ENCODE results near the gene ARHGAP23.

ARHGAP23 gene

DNA sequence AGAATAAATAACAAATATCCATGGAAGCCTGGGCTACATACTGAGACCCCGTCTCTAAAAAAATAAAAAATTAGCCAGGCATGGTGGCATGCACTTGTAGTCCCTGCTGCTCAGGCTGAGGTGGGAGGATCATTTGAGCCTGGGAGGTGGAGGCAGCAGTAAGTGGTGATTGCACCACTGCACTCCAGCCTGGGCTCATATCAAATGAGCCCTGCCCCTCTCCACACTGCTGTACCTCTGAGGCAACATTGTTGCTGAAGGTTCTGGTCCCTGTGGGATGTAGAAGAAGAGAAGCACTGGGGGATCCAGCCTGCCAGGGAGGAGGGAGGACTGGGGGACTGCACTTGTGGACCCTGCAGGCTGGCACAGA is 11.4 kb upstream of the ARHGAP23 start:
- Histone ChIP-seq H3K4me3 (ENCODE audit: control insufficient read depth in 1 of 7, extremely low read depth in 1 of 7, insufficient read depth in 4 of 7, low read depth in 2 of 7, low read length in 6 of 7) (no peak overlapping the region), H3K4me1 (ENCODE audit: control extremely low read depth in 1 of 4, control insufficient read depth in 4 of 4, insufficient read depth in 4 of 4, low read length in 3 of 4) (peaks cover 0 to 31% (median 23%) of the 10 kb centered on the region in 4 experiments), H3K27ac (ENCODE audit: insufficient read depth in 1 of 2, low read depth in 1 of 2, low read length in 2 of 2, poor library complexity in 1 of 2, severe bottlenecking in 2 of 2) (no peak overlapping the region), H3K9me3 (ENCODE audit: control extremely low read depth in 1 of 5, control insufficient read depth in 4 of 5, insufficient read depth in 2 of 5, low read depth in 1 of 5, low read length in 4 of 5) (no peaks in the 10 kb centered on the region), H3K27me3 (replicated peaks in 2 of 5; ENCODE audit: control insufficient read depth in 4 of 5, insufficient read depth in 5 of 5, low read length in 4 of 5) (peaks cover 0 to 47% (median 27%) of the 10 kb centered on the region in 5 experiments), H3K36me3 (ENCODE audit: control insufficient read depth in 4 of 4, insufficient read depth in 4 of 4, low read length in 3 of 4) (no peaks in the 10 kb centered on the region)
- DNase-seq, result no peak
- CTCF ChIA-PET, result interaction anchor here (1.0 to 12.0 kb wide), 4 partner anchors 9 to 77 kb away, joined by 3 to 132 read pairs (median 4); partner anchors contain the start of gene GPR179
- WGBS (ENCODE audit: insufficient coverage), result 100% methylated on average over 1 of the region's 1 CpG
- POLR2A ChIA-PET, result no interaction called here

DNA sequence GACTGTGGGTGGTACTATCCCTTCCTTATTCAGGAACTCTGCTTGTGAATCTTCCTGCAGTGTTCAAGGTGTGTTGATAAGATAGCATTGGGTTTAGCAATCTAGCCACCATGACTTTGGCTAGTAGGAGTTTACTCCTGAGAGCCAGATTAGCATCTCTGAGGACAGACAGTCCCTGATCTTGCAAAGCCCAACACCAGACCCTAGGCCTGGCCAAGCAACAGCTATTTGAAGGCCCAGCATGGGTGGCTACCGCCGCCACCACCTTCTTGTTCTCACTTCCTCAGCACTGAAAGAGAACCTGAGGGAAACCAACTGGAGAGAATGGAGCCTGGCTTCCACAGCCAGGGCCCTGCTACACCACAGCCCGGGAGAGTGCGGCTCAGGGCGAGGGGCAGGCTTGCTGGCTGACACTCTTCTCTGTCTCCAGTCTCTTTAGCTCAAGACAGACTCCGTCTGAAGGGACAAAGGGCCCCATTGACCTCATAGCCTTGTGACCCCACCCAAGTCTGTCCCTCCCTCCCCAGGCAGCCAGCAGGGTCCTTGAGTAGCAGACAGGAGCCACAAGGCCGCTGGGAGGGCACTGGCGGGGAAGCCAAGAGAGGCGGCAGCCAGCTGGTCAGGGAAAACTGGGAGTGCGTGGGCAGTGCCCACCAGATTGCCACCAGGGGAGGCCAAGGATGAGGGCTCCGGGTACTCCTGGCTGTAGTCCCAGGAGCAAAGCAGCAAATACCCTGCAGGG is 10.9 kb upstream of the ARHGAP23 start:
- CTCF ChIA-PET, result interaction anchor here (1.6 to 12.0 kb wide), 2 partner anchors 68 to 70 kb away, joined by 4 to 132 read pairs; partner anchors contain the start of gene GPR179
- H3K4me1 ChIP-seq (ENCODE audit: control extremely low read depth in 1 of 4, control insufficient read depth in 4 of 4, insufficient read depth in 4 of 4, low read length in 3 of 4), result peaks cover 0 to 31% (median 23%) of the 10 kb centered on the region in 4 experiments
- peaks cover 3 to 50% (median 27%) of the 10 kb centered on the region in 5 experiments for H3K27me3 ChIP-seq (replicated peaks in 2 of 5; ENCODE audit: control insufficient read depth in 4 of 5, insufficient read depth in 5 of 5, low read length in 4 of 5)
- H3K36me3 ChIP-seq (ENCODE audit: control insufficient read depth in 4 of 4, insufficient read depth in 4 of 4, low read length in 3 of 4), result no peaks in the 10 kb centered on the region
- no peak overlapping the region for H3K4me3 ChIP-seq (ENCODE audit: control insufficient read depth in 1 of 7, extremely low read depth in 1 of 7, insufficient read depth in 4 of 7, low read depth in 2 of 7, low read length in 6 of 7)
- POLR2A ChIA-PET, result no interaction called here
- no peaks in the 10 kb centered on the region for H3K9me3 ChIP-seq (ENCODE audit: control extremely low read depth in 1 of 5, control insufficient read depth in 4 of 5, insufficient read depth in 2 of 5, low read depth in 1 of 5, low read length in 4 of 5)
- H3K27ac ChIP-seq (ENCODE audit: insufficient read depth in 1 of 2, low read depth in 1 of 2, low read length in 2 of 2, poor library complexity in 1 of 2, severe bottlenecking in 2 of 2), result no peak overlapping the region
- WGBS (ENCODE audit: insufficient coverage), result 82% methylated on average over 11 of the region's 11 CpGs
- DNase-seq, result no peak

DNA sequence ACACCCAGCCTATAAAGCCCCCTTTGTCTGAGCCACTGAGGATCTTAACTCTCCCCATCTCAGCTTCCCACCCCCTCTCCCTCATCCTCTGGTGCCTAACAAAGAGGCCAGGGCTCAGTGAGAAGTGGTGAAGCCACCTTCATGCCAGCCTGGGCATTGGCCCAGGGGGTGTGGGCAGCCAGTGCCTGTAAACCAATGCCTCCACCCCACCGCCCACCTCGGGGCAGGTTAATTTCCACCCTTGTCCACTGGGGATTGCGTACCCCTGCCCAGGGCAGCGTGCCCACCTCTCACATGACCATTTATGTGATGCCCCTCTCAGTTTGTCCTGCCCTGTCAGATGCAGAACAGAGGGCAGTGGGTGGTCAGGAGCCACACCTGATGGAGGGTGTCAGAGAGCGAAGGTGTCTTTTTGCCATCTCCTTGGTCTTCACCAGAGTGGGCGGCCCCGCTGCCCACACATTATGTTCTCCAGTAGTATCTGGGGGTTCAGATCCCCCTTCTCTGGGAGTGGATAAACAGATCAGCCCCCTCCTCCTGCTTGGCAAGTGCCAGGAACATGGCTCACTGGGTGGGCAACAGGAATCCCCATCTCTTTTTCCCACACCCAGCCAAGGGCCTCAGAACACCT is 10.1 kb upstream of the ARHGAP23 start:
- WGBS (ENCODE audit: insufficient coverage), result 94% methylated on average over 7 of the region's 7 CpGs
- POLR2A ChIA-PET, result no interaction called here
- Histone ChIP-seq H3K4me3 (ENCODE audit: control insufficient read depth in 1 of 7, extremely low read depth in 1 of 7, insufficient read depth in 4 of 7, low read depth in 2 of 7, low read length in 6 of 7) (no peak overlapping the region), H3K36me3 (ENCODE audit: control insufficient read depth in 4 of 4, insufficient read depth in 4 of 4, low read length in 3 of 4) (no peaks in the 10 kb centered on the region), H3K9me3 (ENCODE audit: control extremely low read depth in 1 of 5, control insufficient read depth in 4 of 5, insufficient read depth in 2 of 5, low read depth in 1 of 5, low read length in 4 of 5) (no peaks in the 10 kb centered on the region), H3K4me1 (ENCODE audit: control extremely low read depth in 1 of 4, control insufficient read depth in 4 of 4, insufficient read depth in 4 of 4, low read length in 3 of 4) (peaks cover 0 to 31% (median 23%) of the 10 kb centered on the region in 4 experiments), H3K27me3 (replicated peaks in 2 of 5; ENCODE audit: control insufficient read depth in 4 of 5, insufficient read depth in 5 of 5, low read length in 4 of 5) (peaks cover 3 to 50% (median 31%) of the 10 kb centered on the region in 5 experiments), H3K27ac (ENCODE audit: insufficient read depth in 1 of 2, low read depth in 1 of 2, low read length in 2 of 2, poor library complexity in 1 of 2, severe bottlenecking in 2 of 2) (no peak overlapping the region)
- no peak for DNase-seq
- CTCF ChIA-PET, result interaction anchor here (12.0 kb wide), 1 partner anchor 71 kb away, joined by 132 read pairs; the partner anchor contains the start of gene GPR179

GRCh38 chr17:38418693-38419507 is 9.4 kb upstream of the ARHGAP23 start:
- DNase-seq, result peak in 2 of 3 donors; percentile 62 to 74
- H3K27me3 ChIP-seq (replicated peaks in 2 of 5; ENCODE audit: control insufficient read depth in 4 of 5, insufficient read depth in 5 of 5, low read length in 4 of 5), result peaks cover 3 to 50% (median 31%) of the 10 kb centered on the region in 5 experiments
- no peak overlapping the region for H3K27ac ChIP-seq (ENCODE audit: insufficient read depth in 1 of 2, low read depth in 1 of 2, low read length in 2 of 2, poor library complexity in 1 of 2, severe bottlenecking in 2 of 2)
- H3K4me1 ChIP-seq (ENCODE audit: control extremely low read depth in 1 of 4, control insufficient read depth in 4 of 4, insufficient read depth in 4 of 4, low read length in 3 of 4), result peaks cover 0 to 31% (median 25%) of the 10 kb centered on the region in 4 experiments
- no peaks in the 10 kb centered on the region for H3K9me3 ChIP-seq (ENCODE audit: control extremely low read depth in 1 of 5, control insufficient read depth in 4 of 5, insufficient read depth in 2 of 5, low read depth in 1 of 5, low read length in 4 of 5)
- ChIA-PET POLR2A (interaction anchor here (1.0 kb wide), 1 partner anchor 67 kb away, joined by 3 read pairs; the partner anchor contains the start of gene SOCS7), CTCF (interaction anchor here (12.0 kb wide), 1 partner anchor 72 kb away, joined by 132 read pairs; the partner anchor contains the start of gene GPR179)
- 5% methylated on average over 29 of the region's 78 CpGs for WGBS (ENCODE audit: insufficient coverage)
- no peaks in the 10 kb centered on the region for H3K36me3 ChIP-seq (ENCODE audit: control insufficient read depth in 4 of 4, insufficient read depth in 4 of 4, low read length in 3 of 4)
- peak overlapping the region in 6 of 7 experiments; percentile 7 to 51 (median 42) for H3K4me3 ChIP-seq (ENCODE audit: control insufficient read depth in 1 of 7, extremely low read depth in 1 of 7, insufficient read depth in 4 of 7, low read depth in 2 of 7, low read length in 6 of 7)

GRCh38 chr17:38419508-38419981 is 8.7 kb upstream of the ARHGAP23 start:
- Histone ChIP-seq H3K36me3 (ENCODE audit: control insufficient read depth in 4 of 4, insufficient read depth in 4 of 4, low read length in 3 of 4) (no peaks in the 10 kb centered on the region), H3K27me3 (replicated peaks in 2 of 5; ENCODE audit: control insufficient read depth in 4 of 5, insufficient read depth in 5 of 5, low read length in 4 of 5) (peaks cover 3 to 50% (median 31%) of the 10 kb centered on the region in 5 experiments), H3K27ac (ENCODE audit: insufficient read depth in 1 of 2, low read depth in 1 of 2, low read length in 2 of 2, poor library complexity in 1 of 2, severe bottlenecking in 2 of 2) (no peak overlapping the region), H3K9me3 (ENCODE audit: control extremely low read depth in 1 of 5, control insufficient read depth in 4 of 5, insufficient read depth in 2 of 5, low read depth in 1 of 5, low read length in 4 of 5) (no peaks in the 10 kb centered on the region), H3K4me3 (ENCODE audit: control insufficient read depth in 1 of 7, extremely low read depth in 1 of 7, insufficient read depth in 4 of 7, low read depth in 2 of 7, low read length in 6 of 7) (peak overlapping the region in 4 of 7 experiments; percentile 11 to 51 (median 42)), H3K4me1 (ENCODE audit: control extremely low read depth in 1 of 4, control insufficient read depth in 4 of 4, insufficient read depth in 4 of 4, low read length in 3 of 4) (peaks cover 0 to 37% (median 30%) of the 10 kb centered on the region in 4 experiments)
- ChIA-PET POLR2A (interaction anchor here (1.0 kb wide), 1 partner anchor 68 kb away, joined by 3 read pairs; the partner anchor contains the start of gene SOCS7), CTCF (no interaction called here)
- no peak for DNase-seq
- WGBS (ENCODE audit: insufficient coverage), result 9% methylated on average over 4 of the region's 10 CpGs

DNA sequence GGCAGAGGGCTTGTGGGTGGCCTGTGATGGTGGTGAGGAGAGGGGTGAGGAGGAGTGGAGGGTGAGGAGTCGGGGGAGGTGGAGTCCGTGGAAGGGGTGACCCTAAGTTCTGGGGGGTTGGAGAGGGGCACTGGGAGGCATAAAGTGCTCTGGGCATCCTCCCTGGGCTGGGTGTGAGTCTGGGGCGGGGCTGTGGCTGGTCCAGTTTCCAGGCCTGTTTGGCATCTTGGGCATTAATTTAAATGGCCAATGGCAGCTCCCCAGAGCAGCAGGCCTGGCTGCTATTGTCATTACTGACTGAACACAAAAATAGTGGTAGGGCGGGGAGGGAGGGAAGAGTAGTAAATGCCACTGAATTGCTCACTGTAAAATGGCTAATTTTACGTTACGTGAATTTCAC is 7.7 kb upstream of the ARHGAP23 start:
- CTCF ChIA-PET, result interaction anchor here (5.4 to 5.5 kb wide), 2 partner anchors 22 to 64 kb away, joined by 35 to 47 read pairs; no protein-coding TSS in a partner anchor
- 100% methylated on average over 4 of the region's 6 CpGs for WGBS (ENCODE audit: insufficient coverage)
- no peak overlapping the region for H3K4me3 ChIP-seq (ENCODE audit: control insufficient read depth in 1 of 7, extremely low read depth in 1 of 7, insufficient read depth in 4 of 7, low read depth in 2 of 7, low read length in 6 of 7)

More for the DNA sequence above, 7.7 kb upstream of the ARHGAP23 start:
- Histone ChIP-seq H3K4me1 (ENCODE audit: control extremely low read depth in 1 of 4, control insufficient read depth in 4 of 4, insufficient read depth in 4 of 4, low read length in 3 of 4) (peaks cover 0 to 38% (median 31%) of the 10 kb centered on the region in 4 experiments), H3K36me3 (ENCODE audit: control insufficient read depth in 4 of 4, insufficient read depth in 4 of 4, low read length in 3 of 4) (no peaks in the 10 kb centered on the region), H3K27me3 (replicated peaks in 2 of 5; ENCODE audit: control insufficient read depth in 4 of 5, insufficient read depth in 5 of 5, low read length in 4 of 5) (peaks cover 3 to 50% (median 31%) of the 10 kb centered on the region in 5 experiments), H3K27ac (ENCODE audit: insufficient read depth in 1 of 2, low read depth in 1 of 2, low read length in 2 of 2, poor library complexity in 1 of 2, severe bottlenecking in 2 of 2) (no peak overlapping the region), H3K9me3 (ENCODE audit: control extremely low read depth in 1 of 5, control insufficient read depth in 4 of 5, insufficient read depth in 2 of 5, low read depth in 1 of 5, low read length in 4 of 5) (no peaks in the 10 kb centered on the region)
- POLR2A ChIA-PET, result no interaction called here
- DNase-seq, result no peak

Data from common myeloid progenitor, CD34-positive (primary cell).